K562 (cell line): ENCODE measurements around the gene CMIP. TPM values are rescaled to one million over a fixed set of nuclear protein-coding genes. Genes with fewer than 3 reads are reported as not detected.

ENCODE experiments used
- ATF1 ChIP-seq, 2 experiments: fragments of 450-650 bp in 1 of 2; IDR thresholded peaks; 2 replicates each; pipeline ENCODE4 v1.6.1; 2016; ENCODE audit warnings: missing compliant biosample characterization in 1 of 2, missing genetic modification characterization in 1 of 2
- C11orf30 ChIP-seq: fragments of 450-650 bp; IDR thresholded peaks from 2 replicates; pipeline ENCODE4 v1.6.1; 2016; ENCODE audit warnings: low read depth, mild to moderate bottlenecking
- CCAR2 ChIP-seq: fragments of 200-400 bp; formaldehyde crosslinking; IDR thresholded peaks from 2 replicates; pipeline ENCODE4 v1.6.1; 2017; ENCODE audit warnings: mild to moderate bottlenecking, low read depth, low read length
- CCNT2 ChIP-seq: IDR thresholded peaks from 2 replicates; pipeline ENCODE4 v1.6.1; 2011; ENCODE audit warnings: borderline replicate concordance, low read depth, mild to moderate bottlenecking, moderate library complexity, mixed read lengths, low read length; ENCODE audit not compliant: insufficient read length; ENCODE audit errors: extremely low read depth
- ESRRB ChIP-seq: fragments of 250-450 bp; sonication (Bioruptor Pico); IDR thresholded peaks from 2 replicates; pipeline ENCODE4 v1.5.0; 2020; ENCODE audit warnings: mild to moderate bottlenecking, moderate library complexity, borderline replicate concordance
- ETV1 ChIP-seq: fragments of 450-650 bp; conservative IDR thresholded peaks from 2 replicates; pipeline ENCODE4 v1.6.1; 2016; ENCODE audit warnings: missing genetic modification characterization, control low read depth, low read depth, missing compliant biosample characterization
- MTF1 ChIP-seq: fragments of 250-450 bp; sonication (Bioruptor Pico); IDR thresholded peaks from 2 replicates; pipeline ENCODE4 v1.9.0; 2021; ENCODE audit warnings: moderate library complexity, mild to moderate bottlenecking, inconsistent platforms, borderline replicate concordance
- NCOA1 ChIP-seq: fragments of 450-650 bp; IDR thresholded peaks from 2 replicates; pipeline ENCODE4 v1.6.1; 2016; ENCODE audit warnings: low read depth
- NR2C2 ChIP-seq, 2 experiments: fragments of 200-800 bp in 1 of 2; sonication (Bioruptor generic) in 1 of 2; sonication (generic) in 1 of 2; formaldehyde crosslinking in 1 of 2; IDR thresholded peaks; 2 replicates each; pipeline versions ENCODE4 v1.6.1 to v1.8.0; 2016 to 2022; ENCODE audit warnings: mild to moderate bottlenecking in 1 of 2, missing compliant biosample characterization in 1 of 2, missing genetic modification characterization in 1 of 2, missing genetic modification reagents in 1 of 2
- SMARCA4 ChIP-seq: fragments of 450-650 bp; IDR thresholded peaks from 2 replicates; pipeline ENCODE4 v1.6.1; 2016
- SOX6 ChIP-seq: fragments of 450-650 bp; IDR thresholded peaks from 2 replicates; pipeline ENCODE4 v1.6.1; 2014; ENCODE audit warnings: mild to moderate bottlenecking
- STAT5A ChIP-seq: IDR thresholded peaks from 2 replicates; pipeline ENCODE4 v1.6.1; 2012; ENCODE audit warnings: low read length, inconsistent platforms, borderline replicate concordance
- USF1 ChIP-seq: sonication (generic); formaldehyde crosslinking; IDR thresholded peaks from 2 replicates; pipeline ENCODE4 v1.9.0; 2022; ENCODE audit warnings: mild to moderate bottlenecking, missing genetic modification reagents
- USF2 ChIP-seq: sonication (generic); formaldehyde crosslinking; IDR thresholded peaks from 2 replicates; pipeline ENCODE4 v1.5.0; 2020; ENCODE audit warnings: missing genetic modification reagents
- ZBTB5 ChIP-seq: fragments of 450-650 bp; IDR thresholded peaks from 2 replicates; pipeline ENCODE4 v1.6.1; 2017; ENCODE audit warnings: antibody characterized with exemption
- ZFX ChIP-seq: sonication (generic); formaldehyde crosslinking; IDR thresholded peaks from 2 replicates; pipeline ENCODE4 v1.8.0; 2022; ENCODE audit warnings: mild to moderate bottlenecking, missing genetic modification reagents, moderate library complexity
- ZKSCAN3 ChIP-seq: fragments of 250-450 bp; sonication (Bioruptor Pico); IDR thresholded peaks from 2 replicates; pipeline ENCODE4 v1.4.0; 2020
- ZNF143 ChIP-seq: sonication (generic); formaldehyde crosslinking; IDR thresholded peaks from 2 replicates; pipeline ENCODE4 v1.9.0; 2022; ENCODE audit warnings: mild to moderate bottlenecking, missing genetic modification reagents
- ZNF239 ChIP-seq: fragments of 250-450 bp; sonication (Bioruptor Pico); IDR thresholded peaks from 2 replicates; pipeline ENCODE4 v1.4.0; 2020; ENCODE audit warnings: mild to moderate bottlenecking
- ZNF274 ChIP-seq: IDR thresholded peaks from 2 replicates; pipeline ENCODE4 v1.6.1; 2011; ENCODE audit warnings: low read depth, mild to moderate bottlenecking, low read length, moderate library complexity, borderline replicate concordance
- ZNF444 ChIP-seq: fragments of 250-450 bp; sonication (Bioruptor Pico); IDR thresholded peaks from 2 replicates; pipeline ENCODE4 v1.4.0; 2020; ENCODE audit warnings: mild to moderate bottlenecking, moderate library complexity
- ZNF518B ChIP-seq: fragments of 250-450 bp; sonication (Bioruptor Pico); IDR thresholded peaks from 2 replicates; pipeline ENCODE4 v1.5.0; 2021; ENCODE audit warnings: mild to moderate bottlenecking, moderate library complexity
- ZNF551 ChIP-seq: fragments of 250-450 bp; sonication (Bioruptor Pico); IDR thresholded peaks from 2 replicates; pipeline ENCODE4 v1.5.0; 2021; ENCODE audit warnings: mild to moderate bottlenecking, moderate library complexity
- polyA plus RNA-seq, 8 experiments: library from polyadenylated mRNA; depleted of rRNA in 4 of 8; stranded (reverse) in 5 of 8; unstranded in 3 of 8; fragments of >200 nt; fragmentation: Nextera tagmentation in 2 of 8; fragmentation: Illumina TruSeq in 1 of 8; extraction: Ambion mirVana in 2 of 8; extraction: Trizol in 1 of 8; gene quantifications; 2 replicates each; pipeline versions ENCODE4 v1.2.1 to v1.2.3, GENCODE V29; 2011 to 2014; ENCODE audit warnings: inconsistent platforms in 1 of 8, missing spikeins in 1 of 8
- total RNA-seq, 7 experiments: library from RNA; depleted of rRNA in 6 of 7; stranded (reverse); fragments of >200 nt in 6 of 7; fragmentation: Illumina TruSeq in 2 of 7; extraction: Trizol in 2 of 7; gene quantifications; 2 replicates each; pipeline versions ENCODE4 v1.2.1 to v1.2.3, GENCODE V29; 2011 to 2021; ENCODE audit warnings: low replicate concordance in 1 of 7

Gene CMIP
- total and polyA plus RNA-seq, 9 of the 15 experiments (the other 6 are each of a cell fraction or from before 2014, with no cell fraction given), result 0.94 to 82.5 (median 10.3) TPM

- TF ChIP-seq USF1 (CRISPR knock-in tag) (no peak), USF2 (no peak), ZNF518B (no peak), CCAR2 (no peak), ZNF444 (CRISPR knock-in tag) (no peak), NR2C2 (CRISPR knock-in tag; IDR thresholded peaks at IDR 0.05) (no peak), NR2C2 (tag; IDR thresholded peaks at IDR 0.05) (peak; percentile 27; the same call in 1 of the 2 replicates), NCOA1 (no peak), ZNF551 (CRISPR knock-in tag) (no peak), SMARCA4 (0 out of 2 replicates have a peak, but pooled peaks have one; percentile 38), C11orf30 (peak; percentile 80), STAT5A (no peak), ZBTB5 (no peak), ZNF143 (CRISPR knock-in tag) (no peak), CCNT2 (no peak), ZNF239 (CRISPR knock-in tag) (no peak), ATF1 (CRISPR knock-in tag; IDR thresholded peaks at IDR 0.05) (no peak), ATF1 (tag; IDR thresholded peaks at IDR 0.05) (no peak), ETV1 (tag) (no peak), ZKSCAN3 (no peak), MTF1 (no peak), ZNF274 (no peak), ZFX (CRISPR knock-in tag) (0 out of 2 replicates have a peak, but pooled peaks have one; percentile 17), ESRRB (no peak), SOX6 (no peak)
These were observed 313.8 kb downstream of the CMIP start (continued) for GRCh38 chr16:81758376-81758775.
